ACHN (cell line): ENCODE results near the gene HELZ2.
"Not testable (repeated sequence)": the region's sequence is repeated elsewhere in the genome, so short reads cannot be mapped to it uniquely, and the experiment has no call there.

ENCODE experiments used
- DNase-seq: peaks from one replicate; pipeline ENCODE4 v3.0.0-alpha.2; 2015
- in situ Hi-C: cut with HindIII; loops from 2 replicates; pipeline ENCODE4 v1.10.0; 2017; ENCODE audit warnings: low sequenced_read_pairs, low pct_ligation_motif_present, low pct_unique_long_range_greater_than_20kb

HELZ2 gene, protein sequence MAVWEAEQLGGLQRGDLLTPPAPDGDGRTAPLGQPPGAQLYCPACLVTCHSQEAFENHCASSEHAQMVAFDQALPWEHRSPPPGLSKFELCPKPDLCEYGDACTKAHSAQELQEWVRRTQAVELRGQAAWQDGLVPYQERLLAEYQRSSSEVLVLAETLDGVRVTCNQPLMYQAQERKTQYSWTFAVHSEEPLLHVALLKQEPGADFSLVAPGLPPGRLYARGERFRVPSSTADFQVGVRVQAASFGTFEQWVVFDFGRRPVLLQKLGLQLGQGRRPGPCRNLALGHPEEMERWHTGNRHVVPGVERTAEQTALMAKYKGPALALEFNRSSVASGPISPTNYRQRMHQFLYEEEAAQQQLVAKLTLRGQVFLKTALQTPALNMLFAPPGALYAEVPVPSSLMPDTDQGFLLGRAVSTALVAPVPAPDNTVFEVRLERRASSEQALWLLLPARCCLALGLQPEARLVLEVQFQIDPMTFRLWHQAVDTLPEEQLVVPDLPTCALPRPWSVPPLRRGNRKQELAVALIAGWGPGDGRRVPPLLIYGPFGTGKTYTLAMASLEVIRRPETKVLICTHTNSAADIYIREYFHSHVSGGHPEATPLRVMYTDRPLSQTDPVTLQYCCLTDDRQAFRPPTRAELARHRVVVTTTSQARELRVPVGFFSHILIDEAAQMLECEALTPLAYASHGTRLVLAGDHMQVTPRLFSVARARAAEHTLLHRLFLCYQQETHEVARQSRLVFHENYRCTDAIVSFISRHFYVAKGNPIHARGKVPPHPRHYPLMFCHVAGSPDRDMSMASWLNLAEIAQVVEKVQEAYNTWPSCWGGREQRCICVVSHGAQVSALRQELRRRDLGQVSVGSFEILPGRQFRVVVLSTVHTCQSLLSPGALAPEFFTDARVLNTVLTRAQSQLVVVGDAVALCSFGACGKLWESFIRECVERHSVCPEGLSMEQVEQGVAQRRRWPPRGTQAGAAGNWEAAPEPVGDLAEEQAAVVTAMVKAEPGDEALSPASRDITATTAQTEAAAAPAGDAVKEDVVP (N-terminal part only)

DNA sequence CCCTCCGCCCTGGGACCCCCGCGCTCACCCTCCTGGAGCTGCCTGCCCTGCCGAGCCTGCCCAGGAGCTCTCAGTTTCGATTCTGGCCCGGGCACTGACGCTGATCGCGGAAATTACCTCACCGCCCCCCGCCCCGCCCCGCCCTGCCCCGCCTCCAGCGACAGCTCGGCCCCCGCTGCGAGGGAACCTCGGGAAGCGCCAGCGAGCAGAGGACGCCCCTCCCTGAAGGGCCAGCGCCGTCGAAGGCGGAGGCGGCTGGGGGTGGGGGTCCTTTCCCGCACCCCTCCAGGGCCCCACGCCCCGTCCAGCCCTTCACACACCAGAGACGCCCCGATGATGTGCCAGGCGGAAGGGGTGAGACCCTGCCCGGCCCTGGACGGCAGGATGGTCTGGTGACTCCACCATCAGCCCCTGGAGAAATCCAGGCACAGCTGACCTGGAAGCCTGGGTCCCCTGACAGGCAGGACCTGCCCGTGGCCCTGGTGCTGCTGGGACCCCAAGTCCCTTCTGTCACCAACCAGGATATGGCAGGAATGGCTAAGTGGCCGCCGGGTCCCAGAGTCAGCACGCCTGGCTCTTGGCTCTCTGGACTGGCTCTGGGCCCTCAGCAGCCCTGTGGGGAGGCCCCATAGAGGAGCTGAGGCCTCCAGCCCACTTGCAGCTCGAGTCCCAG, at the start of gene HELZ2:
TSS of gene HELZ2 (minus strand) at position 84 of the 673 bp plus-strand sequence. CDS start 1,854 bp downstream, outside the sequence.
- in situ Hi-C loops, result no loop called here
- DNase-seq, result peak; percentile 70

DNA sequence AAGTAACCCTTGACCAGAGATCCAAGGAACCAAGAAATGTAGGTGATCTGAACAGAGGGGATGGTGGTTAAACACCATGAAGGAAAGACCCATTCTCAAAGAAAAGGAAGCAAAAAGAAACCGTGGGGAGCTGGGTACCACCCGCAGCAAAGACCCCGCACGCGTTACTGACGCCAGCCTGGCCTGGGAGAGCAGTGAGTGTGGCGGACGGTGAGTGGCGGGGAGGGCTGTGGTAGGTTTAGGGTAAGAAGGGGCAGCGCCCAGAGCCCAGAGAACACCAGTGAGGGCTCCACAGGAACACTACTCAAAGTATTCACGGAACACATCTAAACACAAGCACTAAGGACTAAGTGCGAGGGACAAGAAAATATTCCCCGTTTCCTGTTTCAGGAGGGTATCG, 48.7 kb upstream of the HELZ2 start:
- no peak for DNase-seq
- in situ Hi-C loops, result no loop called here

DNA sequence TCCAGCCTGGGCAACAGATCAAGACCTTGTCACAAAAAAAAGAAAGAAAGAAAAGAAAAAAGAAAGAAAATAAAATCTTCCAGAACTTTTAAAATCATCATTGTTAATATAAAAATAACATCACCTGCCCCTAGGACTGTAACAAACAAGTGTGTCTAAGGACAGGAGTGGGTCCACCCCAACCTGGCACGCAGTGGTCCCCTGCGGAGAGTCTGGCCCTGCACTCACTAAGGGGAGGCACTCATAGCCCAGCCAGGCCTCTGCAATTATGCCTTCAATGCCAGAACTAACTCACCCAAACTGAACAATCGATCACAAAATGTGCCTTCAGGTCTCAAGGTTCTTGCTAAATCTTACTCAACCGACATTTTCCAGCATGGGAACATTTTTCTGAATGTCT, 48.1 kb upstream of the HELZ2 start:
- in situ Hi-C loops, result no loop called here
- DNase-seq, result no peak

DNA sequence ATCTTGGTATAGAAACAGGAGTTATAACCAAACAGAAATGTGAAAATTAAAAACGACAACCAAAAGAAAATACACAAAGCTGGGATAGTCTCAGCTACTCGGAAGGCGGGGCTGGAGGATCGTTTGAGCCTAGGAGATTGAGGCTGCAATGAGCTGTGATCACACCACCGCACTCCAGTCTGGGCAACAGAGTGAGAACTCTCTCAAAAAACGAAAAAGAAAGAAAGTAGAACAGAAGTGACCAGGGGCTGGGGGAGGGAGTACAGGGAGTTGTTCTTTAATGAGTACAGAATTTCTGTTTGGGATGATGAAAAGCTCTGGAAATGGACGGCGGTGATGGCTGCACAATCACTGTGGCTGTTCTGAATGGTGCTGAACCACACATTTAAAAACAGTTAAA, 47.0 kb upstream of the HELZ2 start:
- DNase-seq, result no peak
- in situ Hi-C loops, result no loop called here

DNA sequence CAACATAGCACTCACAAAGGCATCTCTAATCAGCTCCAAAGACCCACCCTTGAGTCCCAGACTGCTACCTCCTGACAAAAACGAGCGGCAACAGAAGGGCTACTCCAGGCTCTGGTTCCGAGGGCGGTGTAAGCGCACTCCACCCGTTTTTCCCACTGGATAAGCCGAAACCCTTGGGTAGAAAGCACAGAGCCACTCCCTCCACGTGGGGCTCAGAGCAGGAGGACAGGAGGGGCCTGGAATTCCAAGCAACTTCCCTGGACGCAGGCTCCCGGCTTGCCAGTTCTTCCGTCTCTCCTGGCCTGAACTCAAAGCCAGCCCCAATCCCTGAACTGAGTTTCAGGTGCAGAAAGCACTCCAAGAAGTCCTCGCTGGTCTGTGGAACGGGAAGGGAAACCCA, 45.5 kb upstream of the HELZ2 start:
- in situ Hi-C loops, result no loop called here
- no peak for DNase-seq

DNA sequence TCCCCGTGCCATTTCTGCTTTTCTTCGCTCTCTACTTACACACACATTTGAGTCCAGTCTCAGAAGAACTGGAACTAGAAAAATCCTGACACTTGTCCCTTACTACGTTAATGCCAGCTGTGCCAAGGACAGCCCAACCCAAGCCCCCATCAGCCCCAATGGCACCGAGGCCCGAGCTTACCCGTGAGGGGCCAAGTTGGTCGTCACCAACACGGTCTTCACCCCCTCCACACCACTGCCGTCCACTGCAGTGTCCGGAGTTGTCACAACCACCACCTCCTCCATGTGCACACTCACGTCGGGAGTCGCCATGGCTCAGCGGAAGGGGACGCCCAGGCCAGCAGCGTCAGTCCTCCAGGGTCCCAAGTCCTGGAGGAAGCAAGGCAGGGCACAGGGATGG, 45.0 kb upstream of the HELZ2 start:
- in situ Hi-C loops, result no loop called here
- DNase-seq, result no peak

DNA sequence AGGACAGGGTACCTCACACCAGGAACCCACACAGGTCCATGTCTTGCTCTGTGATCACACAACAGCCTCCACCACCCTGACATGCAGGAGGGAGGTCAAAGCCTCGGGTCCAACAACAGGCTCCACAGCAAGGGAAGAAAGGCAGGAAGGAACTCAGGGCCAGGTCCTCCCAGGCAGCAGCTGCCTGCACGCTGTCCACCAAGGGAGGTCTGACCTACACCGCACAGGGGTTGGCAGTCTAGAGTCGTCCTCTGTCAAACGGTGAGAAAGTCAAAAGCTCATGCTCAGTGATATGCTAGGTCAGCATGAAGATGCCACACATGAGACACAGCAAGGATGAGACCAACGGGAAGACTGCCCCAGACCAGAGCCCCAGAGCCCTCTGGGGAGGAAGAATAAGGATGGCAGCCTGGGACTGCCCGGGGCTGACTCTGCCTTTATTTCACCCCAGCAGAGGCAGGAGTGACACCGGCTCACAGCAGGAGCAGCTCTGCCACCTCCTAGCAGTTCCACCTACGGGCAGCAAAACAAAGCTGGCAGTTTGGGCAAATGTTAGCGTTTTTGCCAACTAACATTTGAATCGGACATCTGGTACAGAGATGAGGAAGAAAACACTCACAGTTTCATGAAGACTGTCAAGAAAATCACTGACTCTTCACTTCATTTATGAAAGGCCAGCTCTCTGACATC, 44.4 kb upstream of the HELZ2 start:
- in situ Hi-C loops, result no loop called here
- no peak for DNase-seq

DNA sequence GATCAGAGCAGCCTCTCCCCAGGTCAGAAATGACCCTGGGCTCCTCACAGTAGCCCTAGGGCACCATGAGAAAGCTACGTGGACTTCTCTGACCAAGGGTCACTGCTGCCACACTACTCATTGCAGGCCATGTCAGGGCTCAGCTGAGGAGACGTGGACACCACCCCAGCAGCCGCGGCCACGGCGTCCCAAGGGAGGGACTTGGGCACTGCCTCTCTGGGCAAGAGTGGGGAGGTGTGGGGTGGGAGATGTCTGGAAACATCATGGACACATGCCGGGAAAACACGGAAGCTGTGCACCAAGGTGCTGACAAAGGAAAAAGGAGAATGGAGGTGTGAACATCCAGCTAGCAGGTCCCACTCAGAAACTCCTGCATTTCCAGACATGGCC, 43.8 kb upstream of the HELZ2 start:
- in situ Hi-C loops, result no loop called here
- no peak for DNase-seq

DNA sequence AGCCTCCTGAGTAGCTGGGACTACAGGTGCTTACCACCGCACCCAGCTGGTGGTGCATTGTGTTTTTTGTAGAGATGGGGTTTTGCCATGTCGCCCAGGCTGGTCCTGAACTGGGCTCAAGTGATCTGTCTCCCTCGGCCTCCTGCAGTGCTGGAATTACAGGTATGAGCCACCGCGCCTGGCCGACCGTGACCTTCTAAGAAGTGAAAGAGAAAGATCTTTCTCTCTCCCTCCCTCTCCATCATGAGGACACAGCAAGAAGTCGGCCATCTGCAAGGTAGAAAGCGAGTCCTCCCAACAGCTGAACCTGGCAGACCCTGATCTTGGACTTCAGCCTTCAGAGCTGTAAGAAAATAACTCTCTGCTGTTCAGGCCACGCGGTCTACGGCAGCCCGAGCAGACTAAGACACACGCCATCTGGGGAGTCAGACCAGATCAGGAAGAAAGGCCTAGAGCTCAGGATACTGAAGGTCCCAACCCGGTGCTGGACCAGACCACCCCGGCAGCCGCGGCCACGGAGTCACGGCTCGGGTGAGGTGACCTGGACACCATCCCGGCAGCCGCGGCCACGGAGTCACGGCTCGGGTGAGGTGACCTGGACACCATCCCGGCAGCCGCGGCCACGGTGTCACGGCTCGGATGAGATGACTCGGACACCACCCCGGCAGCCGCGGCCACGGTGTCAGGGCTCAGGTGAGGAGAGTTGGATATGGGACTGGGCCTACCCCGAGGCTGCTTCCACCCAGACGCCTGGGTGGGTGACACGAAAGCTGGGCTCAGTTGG, 43.2 kb upstream of the HELZ2 start:
- no peak for DNase-seq
- in situ Hi-C loops, result no loop called here

DNA sequence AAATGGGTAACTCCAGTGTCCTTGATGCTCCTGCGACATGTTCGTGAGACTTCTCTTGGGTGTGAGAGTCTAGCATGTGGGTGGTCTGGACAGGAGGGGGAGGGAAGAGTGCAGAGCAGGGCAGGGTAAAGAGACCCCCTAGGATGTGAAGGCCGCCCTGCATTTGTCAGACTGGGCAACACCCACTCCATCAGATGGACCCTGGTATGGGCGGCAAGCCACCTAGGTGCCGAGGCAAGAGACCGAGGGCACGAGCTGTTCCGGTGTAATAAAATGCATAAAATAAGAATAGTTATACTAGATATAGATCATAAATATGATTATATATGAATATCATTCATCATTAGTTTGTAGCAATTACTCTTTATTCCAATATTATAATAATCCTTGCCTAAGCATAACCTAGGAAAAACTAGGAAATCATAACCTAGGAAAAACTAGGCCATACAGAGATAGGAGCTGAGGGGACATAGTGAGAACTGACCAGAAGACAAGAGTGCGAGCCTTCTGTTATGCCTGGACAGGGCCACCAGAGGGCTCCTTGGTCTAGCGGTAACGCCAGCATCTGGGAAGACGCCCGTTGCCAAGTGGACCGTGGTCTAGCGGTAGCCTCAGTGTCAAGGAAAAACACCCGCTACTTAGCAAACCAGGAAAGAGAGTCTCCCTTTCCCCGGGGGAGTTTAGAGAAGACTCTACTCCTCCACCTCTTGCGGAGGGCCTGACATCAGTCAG, 40.0 kb upstream of the HELZ2 start:
- DNase-seq, in situ Hi-C loops: not testable (repeated sequence)

DNA sequence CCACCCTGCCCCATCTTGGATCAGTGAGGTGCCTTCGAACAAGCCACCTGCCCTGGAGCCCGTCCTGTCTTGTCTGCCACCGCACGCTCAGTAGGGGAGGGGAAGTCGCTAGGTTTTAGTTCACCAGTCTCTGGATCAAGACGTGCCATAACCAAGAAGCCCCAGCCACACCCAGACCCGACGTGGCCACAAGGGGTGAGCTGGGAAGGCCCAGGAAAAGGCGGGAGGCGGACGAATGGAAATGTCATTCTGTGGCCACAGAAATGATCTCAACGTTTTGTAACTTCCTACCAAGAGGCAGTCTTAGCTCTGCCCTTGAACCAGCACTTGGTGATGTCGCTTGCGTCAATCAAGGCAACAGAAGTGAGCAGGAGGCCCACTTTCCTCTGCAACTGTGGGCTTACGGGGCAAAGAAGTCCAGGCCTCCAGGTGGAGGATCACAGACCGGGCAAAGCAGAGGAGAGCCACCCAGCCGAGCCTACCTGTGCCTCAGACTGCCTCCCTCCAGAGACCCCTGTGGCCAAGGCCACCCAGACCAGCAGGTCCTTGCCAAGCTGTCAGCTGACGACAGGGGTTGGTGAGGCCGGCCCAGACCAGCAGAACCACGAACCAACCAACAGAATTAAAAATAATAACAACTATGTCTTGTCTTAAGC, 38.4 kb upstream of the HELZ2 start:
- no peak for DNase-seq
- in situ Hi-C loops, result no loop called here

DNA sequence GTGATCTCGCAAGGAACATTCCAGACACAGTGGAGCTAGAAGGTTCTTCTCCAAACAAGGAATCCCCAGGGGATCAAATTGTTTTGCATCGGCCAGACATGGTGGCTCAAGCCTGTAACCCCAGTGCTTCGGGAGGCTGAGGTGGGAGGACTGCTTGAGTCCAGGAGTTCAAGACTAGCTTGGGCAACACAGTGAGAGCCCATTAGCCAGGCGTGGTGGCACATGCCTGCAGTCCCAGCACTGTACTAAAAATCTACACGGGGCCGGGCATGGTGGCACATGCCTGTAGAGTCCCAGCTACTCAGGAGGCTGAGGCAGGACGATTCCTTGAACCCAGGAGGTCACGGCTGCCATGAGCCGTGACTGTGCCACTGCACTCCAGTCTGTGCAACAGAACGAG, 37.6 kb upstream of the HELZ2 start:
- DNase-seq, result no peak
- in situ Hi-C loops, result no loop called here

DNA sequence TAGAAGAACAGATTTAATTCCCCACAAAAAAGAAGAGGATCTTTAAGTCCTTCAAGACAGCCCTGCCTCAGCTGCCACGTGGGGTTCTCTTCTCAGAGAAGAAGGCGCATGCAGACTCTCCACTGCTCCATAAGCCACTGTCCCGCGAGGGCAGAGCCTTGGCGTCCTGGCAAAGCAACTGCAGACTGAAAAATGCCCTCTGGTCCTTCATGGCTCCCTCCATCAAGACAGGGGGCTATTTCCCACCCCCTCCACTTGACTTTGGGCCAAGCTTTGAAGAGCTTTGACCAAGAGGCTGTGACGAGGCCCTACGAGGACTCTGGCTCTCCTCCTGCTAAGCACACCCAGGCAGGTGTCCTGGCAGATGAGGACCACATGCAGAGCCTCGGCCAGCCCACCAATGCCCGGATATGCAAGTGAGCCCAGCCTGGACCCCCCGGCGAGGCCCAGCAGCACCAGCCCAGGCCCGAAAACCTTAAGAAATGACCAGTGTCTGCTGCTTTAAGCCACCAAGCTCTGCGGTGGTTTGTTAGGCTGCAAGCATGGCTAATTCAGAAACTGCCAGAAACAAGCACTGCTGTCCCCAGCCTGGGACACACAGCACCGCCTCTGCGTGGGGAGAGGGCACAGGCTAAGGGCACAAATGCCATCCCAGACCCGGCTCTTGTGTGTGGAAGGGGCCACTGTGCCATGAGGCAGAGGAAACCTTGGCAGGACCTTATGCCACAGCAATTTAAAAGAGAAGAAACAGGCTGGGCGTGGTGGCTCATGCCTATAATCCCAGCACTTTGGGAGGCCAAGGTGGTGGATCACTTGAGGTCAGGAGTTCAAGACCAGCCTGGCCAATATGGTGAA, 36.8 kb upstream of the HELZ2 start:
- no peak for DNase-seq
- in situ Hi-C loops, result no loop called here

DNA sequence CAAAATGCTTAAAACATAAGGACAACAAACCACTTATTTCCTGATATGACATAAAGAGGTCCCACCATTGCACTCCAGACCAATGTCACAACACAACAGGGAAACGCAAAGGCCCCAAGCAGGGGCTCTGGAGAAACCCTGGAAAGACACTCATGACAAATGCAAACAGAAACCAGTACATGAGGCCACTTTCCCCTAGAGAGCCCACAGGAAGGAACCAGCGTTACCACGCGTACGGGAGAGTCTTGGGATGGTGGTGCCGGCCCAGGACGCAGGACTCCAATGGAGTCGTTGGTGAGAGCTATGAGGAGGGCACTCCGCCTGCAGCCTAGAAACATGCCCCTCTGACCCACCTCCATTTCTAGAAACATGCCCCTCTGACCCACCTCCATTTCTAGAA, 32.6 kb upstream of the HELZ2 start:
- DNase-seq, result no peak
- in situ Hi-C loops, result no loop called here

DNA sequence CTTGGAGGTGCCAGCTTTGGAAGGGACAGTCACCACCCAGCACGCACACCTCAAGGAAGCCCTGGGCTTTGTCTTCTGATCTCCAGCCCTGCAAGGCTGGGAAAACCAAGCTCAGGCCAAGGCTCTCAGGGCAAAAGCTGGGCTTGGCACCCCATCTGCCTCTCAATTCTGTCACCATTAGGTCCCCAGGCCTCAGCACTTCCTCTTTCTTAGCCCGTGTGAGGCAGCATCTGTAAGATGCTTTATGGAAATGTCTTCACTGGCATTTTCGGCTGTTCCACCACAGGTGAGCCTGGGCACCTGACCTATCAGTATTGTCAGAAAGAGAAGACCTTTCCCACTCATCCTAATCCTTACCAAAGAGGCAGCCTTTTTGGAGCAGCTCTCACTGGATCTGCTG, 28.3 kb upstream of the HELZ2 start:
- no peak for DNase-seq
- in situ Hi-C loops, result no loop called here

DNA sequence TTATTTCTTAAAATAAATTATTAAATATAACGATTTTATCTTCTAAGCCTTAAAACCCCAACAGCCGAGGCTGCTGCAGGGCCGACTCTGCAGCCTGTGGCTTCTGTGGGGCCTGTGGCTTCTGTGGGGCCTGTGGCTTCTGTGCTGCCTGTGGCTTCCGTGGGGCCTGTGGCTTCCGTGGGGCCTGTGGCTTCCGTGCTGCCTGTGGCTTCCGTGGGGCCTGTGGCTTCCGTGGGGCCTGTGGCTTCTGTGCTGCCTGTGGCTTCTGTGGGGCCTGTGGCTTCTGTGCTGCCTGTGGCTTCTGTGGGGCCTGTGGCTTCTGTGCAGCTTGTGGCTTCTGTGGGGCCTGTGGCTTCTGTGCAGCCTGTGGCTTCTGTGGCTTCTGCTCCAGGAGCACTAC, 27.6 kb upstream of the HELZ2 start:
- in situ Hi-C loops, DNase-seq: not testable (repeated sequence)
